SIG-M5 (cell line): ENCODE measurements around the gene LYSET.
"Not testable (repeated sequence)": the region's sequence is repeated elsewhere in the genome, so short reads cannot be mapped to it uniquely, and the experiment has no call there.

Experiments
- DNase-seq: peaks from one replicate; lab custom pipeline; 2025; lab: John Stamatoyannopoulos, UW

LYSET gene

DNA sequence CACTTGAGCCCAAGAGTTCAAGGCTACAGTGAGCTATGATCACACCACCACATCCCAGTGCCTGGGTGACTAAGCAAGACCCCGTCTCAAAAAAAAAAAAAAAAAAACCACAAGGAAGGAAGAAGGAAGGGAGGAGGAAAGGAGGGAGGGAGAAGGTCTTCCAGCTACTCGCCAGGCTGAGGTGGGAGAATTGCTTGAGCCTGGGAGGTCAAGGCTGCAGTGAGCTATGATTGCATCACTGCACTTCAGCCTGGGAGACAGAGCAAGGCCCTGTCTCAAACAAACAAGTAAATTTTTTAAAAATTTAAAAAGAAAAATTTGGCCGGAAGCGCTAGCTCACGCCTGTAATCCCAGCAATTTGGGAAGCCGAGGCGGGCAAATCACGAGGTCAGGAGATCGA is 16.5 kb upstream of the LYSET start:
- DNase-seq: not testable (repeated sequence)

DNA sequence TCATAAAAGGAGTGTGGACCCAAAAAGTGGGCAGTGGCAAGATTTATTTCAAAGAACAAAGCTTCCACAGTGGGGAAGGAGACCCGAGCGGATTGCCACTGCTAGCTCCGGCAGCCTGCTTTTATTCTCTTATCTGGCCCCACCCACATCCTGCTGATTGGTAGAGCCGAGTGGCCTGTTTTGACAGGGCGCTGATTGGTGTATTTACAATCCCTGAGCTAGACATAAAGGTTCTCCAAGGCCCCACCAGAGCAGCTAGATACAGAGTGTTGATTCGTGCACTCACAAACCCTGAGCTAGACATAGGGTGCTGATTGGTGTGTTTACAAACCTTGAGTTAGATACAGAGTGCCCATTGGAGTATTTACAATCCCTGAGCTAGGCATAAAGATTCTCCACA is 15.5 kb upstream of the LYSET start:
- not testable (repeated sequence) for DNase-seq

DNA sequence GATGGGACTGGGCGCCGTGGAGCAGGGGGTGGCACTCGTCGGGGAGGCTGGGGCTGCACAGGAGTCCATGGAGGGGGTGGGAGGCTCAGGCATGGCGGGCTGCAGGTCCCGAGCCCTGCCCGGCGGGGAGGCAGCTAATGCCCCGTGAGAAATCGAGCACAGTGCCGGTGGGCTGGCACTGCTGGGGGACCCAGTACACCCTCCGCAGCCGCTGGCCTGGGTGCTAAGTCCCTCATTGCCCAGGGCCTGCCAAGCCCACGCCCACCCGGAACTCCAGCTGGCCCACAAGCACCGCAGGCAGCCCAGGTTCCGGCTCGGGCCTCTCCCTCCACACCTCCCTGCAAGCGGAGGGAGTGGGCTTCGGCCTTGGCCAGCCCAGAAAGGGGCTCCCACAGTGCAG is 15.0 kb upstream of the LYSET start:
- not testable (repeated sequence) for DNase-seq

DNA sequence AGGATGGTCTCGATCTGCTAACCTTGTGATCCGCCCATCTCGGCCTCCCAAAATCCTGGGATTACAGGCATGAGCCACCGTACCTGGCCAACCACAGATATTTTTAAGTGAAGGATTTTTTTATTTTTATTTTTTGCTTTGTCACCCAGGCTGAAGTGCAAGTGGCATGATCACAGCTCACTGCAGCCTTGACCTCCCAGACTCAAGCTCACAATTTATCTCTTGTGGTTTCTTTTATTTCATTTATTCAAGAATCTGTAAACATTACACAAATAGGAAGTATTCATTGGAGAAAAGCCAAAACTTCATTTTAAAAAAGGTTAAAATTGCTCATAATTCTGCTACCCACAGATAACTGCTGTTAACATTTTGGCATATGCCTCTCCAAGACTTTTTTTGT is 13.7 kb upstream of the LYSET start:
- DNase-seq: no peak

DNA sequence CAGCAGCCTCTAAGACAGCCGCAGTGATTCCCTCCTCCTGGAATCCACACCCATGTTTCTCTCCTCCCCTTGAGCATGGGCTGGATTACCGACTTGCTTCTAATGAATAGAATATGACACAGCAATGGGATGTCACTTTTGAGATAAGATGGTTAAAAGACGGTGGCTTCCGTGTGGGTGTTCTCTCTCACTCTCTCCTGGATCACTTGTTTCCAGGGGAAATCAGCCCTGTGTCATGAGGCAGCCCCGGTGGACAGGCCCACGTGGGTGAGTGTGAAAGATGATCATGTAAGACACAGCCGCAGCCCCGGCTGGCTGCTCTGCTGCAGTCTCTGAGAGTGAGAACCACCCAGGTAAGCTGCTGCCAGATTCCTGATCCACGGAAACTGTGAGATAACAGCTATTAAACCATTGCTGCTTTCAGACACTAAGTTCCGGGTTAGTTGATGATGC is 11.1 kb upstream of the LYSET start:
- DNase-seq: no peak

DNA sequence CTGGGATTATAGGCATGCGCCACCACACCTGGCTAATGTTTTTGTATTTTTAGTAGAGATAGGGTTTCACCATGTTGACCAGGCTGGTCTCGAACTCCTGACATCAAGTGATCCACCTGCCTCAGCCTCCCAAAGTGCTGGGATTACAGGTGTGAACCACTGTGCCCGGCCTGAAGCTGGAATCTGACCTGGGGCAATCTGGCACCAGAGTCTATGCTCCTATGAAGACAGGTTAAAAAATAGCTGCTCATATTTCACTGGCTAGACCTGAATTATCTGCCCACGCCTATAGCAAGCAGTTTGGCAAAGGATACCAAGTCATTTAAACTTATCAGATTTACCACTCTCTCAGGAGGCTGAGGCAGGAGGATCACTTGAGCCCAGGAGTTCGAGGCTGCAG is 10.4 kb upstream of the LYSET start:
- not testable (repeated sequence) for DNase-seq

DNA sequence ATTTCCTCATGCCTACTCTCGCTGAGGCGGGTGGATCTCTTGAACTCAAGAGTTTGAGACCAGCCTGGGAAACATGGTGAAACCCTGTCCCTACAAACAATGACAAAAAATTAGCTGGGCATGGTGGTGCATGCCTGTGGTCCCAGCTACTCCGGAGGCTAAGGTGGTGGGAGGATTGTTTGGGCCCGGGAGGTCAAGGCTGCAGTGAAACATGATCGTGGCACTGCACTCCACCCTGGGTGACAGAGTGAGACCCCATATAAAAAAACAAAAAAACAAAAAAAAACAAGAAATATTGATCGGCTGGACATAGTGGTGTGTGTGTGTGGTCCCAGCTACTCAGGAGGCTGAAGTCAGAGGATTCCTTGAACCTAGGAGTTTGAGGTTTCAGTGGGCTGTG is 9.6 kb upstream of the LYSET start:
- no peak for DNase-seq

DNA sequence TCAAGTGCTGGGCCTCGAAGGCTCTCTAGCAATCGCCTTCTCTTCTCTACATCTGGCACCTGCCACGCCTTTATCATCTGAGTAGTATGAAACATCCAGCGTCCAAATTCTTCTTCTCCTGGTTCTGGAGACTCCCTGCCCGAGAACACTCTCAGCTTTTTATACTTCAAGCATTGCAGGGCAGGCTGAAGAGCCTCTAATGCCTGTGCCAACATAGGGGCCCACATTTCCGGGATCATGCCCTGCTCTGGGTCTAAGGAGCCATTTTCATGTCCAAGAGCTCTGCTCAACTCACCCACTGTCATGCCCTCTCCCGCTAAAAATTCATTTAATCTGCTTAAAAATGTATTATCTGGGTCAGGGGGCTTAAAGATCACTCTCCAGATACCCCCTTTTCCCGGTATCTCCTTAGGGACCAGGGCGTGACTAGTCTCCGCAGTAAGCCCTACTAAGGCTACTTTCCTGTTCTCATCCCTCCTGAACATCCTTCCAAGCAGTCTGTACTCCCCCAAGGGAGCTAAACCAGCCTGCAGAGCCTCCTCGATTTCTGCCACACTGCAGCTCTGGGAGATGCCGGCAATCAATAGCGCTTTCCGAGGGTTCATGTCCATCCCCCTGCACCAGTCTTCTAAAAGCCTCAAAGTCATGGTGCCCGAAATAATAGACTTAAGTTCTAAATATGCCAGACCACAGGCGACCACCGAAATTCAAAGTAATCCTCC is 1.4 kb upstream of the LYSET start:
- no peak for DNase-seq

DNA sequence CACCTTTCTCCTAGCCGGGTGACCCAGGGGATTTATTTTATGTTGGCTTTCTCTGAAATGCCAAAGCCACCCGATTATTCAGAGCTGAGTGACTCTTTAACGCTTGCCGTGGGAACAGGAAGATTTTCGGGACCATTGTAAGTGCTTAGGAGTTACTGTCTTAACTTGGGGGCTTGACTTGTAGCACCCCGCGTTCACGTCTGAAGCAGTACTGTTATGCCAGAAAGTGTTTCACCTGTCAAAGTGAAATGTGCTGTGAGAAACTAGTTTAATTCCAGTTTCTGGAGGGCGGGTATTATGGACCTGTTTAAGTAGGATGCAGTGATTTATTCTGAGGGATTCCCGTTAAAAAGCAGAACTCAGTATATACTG is 218 bp downstream of the LYSET start:
- no peak for DNase-seq

DNA sequence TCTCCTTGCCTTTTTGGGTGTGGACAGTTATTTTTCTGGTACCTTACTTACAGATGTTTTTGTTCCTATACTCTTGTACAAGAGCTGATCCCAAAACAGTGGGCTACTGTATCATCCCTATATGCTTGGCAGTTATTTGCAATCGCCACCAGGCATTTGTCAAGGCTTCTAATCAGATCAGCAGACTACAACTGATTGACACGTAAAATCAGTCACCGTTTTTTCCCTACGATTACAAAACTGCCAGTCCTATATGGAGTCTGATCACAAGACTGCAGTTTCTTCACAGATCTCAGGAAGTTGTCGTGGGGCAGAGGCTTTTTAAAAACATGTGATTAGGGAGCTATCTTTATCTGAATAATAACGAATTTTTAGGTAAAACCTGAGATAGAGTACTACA is 1.3 kb downstream of the LYSET start:
- DNase-seq: no peak

DNA sequence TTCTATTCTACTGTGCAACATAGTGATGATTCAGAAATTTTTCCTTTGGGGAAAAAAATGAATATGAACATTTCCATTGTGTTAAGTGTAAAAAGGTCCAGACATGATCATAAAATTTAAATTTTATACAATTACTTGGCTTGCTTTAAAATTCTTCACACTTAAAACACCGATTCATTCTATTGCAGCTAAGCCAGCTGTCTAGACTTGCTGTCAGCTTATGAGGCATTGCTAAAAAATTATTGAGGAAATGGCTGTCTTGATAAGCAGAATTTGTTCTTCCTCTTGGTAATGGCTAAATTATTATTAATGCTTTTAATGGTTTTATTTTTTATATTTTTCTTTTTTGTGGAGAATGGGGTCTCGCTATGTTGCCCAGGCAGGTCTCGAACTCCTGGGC is 1.8 kb downstream of the LYSET start:
- no peak for DNase-seq

DNA sequence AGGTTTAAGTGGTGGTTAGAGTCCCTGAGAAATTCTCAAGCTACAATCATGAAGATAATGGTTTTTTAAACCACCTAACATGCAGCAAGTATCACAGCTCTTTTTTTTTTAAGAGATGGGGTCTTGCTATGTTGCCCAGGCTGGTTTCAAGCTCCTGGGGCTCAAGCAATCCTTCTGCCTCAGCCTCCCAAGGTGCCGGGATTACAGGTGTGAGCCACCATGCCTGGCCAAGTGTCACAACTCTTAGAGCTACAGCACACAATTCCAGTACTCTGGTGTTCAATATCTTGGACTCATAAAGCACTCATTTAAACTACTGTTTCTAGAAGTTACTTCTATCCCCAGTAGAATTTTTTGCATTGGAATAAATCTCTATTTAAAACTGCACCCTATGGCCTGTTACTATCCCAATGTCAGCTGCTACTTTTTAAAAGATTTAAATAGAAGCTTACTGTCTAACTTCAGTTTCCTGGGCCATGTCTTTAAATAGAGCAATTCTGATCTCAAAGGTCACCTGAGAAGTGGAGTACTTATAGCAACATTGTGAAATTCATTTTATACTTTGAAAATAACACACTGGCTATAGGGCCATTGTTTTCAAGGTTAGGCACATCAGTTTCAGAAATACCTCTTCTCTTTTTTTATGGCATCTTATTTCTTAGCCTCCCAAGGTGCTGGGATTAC is 10.3 kb downstream of the LYSET start:
- no peak for DNase-seq

DNA sequence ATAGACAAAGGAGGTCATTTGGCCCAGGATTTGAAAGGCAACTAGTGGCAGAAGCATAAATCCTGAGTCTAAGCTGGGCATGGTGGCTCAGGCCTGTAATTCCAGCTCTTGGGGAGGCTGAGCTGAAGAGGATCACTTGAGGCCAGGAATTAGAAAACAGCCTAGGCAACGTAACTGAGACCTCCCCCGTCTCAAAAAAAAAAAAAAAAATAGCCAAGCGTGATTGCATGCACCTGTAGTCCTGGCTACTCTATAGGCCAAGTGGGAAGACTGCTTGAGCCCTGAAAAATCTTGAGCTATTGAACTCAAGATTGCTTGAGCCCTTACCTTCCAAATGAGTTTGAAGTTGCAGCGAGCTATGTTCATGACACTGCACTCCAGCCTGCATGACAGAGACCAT is 13.9 kb downstream of the LYSET start:
- no peak for DNase-seq

DNA sequence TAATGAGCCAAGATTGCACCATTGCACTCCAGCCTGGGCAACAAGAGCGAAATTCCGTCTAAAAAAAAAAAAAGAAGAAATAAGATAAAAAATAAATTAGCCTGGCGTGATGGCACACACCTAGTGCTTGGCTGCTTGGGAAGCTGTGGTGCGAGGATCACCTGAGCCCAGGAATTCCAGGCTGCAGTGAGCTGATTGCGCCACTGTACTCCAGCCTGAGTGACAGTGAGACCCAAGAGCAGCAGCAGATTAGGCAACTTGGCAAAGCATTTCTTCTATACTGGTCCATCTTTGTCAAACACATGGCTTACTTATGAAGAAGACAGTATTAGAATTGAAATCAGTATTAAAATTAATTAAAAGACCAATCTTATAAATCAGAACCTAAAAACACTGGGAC is 15.4 kb downstream of the LYSET start:
- DNase-seq: no peak

DNA sequence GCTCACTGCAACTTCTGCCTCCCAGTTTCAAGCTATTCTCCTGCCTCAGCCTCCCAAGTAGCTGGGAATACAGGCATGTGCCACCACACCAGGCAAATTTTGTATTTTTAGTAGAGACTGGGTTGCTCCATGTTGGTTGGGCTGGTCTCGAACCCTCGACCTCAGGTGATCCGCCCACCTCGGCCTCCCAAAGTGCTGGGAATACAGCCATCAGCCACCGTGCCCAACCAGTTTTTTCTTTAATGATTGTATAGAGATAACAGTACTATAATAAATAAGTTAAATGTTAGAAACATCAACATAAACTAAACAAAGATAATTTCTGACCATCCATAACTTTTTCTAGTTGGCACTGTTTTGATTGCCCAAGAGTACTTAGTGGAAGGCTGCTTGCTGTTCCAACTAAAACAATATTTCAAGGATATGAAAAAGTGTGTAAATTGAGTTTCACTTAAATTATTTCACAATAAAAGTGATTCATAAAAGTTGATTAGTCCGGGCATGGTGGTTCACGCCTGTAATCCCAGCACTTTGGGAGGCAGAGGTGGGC is 16.1 kb downstream of the LYSET start:
- no peak for DNase-seq

DNA sequence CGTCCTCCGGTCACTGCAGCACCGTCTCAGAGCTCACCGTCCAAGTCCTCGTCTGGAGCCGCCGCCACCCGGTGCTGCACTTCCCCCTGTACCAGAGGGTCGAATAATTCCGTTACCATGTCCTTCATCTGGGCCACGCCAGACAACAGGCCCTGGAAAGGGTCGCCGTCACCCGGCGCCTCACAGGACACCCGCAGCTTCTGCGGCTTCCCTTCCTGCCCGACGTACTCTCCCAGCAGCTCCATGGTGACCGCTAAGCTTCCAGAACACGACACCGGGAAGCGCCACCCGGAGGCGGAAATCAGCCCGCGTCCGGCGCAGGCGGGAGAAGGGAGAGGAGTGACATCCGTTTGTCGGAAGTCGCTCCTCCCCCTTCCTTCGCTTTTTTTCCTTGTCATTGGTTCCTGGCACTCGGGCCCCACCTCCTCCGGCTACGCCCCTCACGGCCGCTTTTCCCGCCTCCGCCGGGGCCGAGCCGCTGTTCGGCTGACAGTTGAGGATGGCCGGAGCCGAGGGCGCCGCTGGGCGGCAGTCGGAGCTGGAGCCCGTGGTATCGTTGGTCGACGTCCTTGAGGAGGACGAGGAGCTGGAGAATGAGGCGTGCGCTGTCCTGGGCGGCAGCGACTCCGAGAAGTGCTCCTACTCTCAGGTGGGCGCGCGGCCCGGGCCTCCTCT is 21.8 kb downstream of the LYSET start, which contains the start of the genes GON7 and UBR7:
Gene GON7 (minus strand): TSS at position 273 of the 675 bp plus-strand sequence. CDS start 28 bp downstream, at position 245.
Gene UBR7 (plus strand): TSS at position 464 of the 675 bp plus-strand sequence. CDS start 36 bp downstream, at position 500.
- DNase-seq: peak; percentile 78

DNA sequence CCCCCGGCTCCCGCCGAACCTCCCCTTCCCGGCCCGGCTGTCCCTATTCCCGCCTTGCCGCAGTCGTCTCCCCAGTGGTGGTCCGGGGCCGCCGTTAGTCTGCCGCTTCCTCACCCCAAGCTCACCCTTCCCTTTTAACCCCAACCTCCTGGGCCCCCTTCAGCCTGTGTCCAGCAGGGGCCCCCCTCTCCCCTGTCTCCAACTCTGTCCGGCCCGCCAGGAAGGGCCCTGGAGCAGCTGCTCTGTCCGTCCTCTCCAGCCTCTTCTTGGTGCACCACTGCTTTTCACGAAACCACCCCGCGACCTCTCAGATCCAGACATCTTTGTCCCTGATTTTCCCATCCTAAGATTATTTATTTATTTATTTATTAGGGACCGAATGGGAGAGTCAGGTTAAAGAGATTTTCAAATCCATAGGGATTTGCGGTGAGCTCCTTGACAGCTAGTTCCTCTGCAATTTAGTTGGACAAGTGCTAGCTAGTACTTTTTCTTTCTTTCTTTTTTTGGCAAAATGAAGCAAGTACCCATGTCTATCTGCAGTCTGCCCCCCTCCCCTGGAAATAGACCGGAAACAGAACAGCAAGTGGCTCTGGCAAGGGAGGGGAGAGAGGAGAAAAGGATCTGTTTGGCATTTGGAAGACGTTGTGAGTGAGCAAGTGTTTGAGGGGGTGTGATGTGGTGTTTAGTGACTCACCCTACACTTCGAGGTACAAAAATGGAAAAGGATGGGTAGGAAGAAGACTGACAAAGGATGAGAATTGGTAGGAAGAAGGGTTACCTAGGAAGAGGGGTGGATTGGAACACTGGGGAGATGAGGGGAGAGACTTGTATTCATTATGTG is 22.6 kb downstream of the LYSET start:
- peak; percentile 22 for DNase-seq

DNA sequence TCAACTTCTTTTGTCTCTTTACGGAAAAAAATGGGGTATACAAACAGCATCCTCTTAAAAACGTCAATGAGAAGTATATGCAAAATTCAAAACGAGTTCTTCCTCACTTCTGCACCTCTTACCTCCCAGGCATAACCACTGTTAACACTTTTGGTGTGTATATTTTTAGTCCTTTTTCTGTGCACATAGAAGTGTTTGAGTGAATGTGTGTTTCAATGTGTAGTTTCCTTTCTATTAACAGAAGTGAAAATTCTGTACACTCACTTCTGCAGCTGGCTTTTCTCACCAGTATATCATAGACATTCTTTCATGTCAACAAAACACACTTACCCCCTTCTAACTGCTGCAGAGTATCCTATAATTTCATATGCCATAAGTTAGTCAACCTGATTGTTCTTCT is 27.3 kb downstream of the LYSET start:
- no peak for DNase-seq

DNA sequence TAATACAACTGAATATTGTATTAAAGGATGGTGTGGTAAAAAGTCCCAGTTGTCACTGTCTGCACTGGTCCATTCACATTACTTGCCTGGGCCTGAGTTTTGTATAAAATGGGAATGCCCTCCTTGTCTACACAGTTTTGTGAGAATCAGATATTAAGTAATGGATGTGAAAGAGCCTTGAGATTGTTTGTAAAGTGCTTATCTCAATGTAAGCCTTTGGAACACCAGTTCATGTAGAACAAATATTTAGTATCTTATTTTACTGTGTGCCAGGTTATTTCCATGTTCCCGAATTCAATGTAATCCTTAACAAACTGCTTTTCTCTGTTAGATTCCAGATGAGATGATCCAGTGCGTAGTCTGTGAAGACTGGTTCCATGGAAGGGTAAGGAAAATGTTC is 29.5 kb downstream of the LYSET start:
- DNase-seq: no peak

DNA sequence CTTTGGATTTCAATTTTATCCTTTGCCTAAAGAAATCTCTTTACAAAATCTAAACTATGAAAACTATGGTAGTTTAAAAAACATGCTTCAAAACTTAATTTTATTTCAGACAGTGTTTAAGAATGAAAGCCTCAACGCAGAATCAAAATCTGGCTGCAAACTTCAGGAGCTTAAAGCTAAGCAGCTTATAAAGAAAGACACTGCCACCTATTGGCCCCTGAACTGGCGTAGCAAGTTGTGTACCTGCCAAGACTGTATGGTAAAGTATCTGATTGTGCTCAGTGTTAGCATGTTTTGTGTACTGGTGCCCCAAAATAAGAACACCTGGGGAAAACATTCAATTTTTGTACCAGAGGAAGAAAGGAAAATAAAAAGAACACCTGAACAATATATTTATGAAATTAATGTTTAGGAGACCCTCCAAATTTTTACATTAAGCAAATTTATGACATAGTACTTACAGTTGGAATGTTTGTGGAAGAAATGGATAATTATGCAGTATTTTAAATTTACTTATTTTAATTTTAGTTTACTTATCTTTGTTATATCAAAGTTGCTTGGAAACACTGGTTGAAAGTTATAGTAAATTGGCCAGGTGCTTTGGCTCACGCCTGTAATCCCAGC is 34.1 kb downstream of the LYSET start:
- DNase-seq: no peak

DNA sequence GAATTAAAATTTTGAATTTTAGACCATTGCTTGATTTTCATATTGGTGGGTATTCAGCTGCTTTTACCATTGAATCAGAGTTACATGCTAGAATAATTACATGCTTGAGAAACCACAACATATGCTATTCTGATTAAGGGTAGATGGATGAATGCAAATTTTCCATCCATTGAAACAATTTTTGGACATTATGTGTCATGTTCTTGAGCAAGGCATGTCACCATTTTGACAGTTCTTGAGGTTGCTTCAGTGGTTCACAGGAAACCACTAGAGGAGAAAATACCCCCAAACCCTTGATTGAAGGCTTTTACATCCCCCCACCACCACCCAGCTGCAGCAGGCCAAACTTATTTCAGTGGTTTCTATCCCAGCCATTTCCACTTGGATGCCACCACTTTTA is 35.4 kb downstream of the LYSET start:
- DNase-seq: no peak
